ENCODE results near the gene APOBEC3B.
"Not testable (repeated sequence)": the region's sequence is repeated elsewhere in the genome, so short reads cannot be mapped to it uniquely, and the experiment has no call there.

DNA sequence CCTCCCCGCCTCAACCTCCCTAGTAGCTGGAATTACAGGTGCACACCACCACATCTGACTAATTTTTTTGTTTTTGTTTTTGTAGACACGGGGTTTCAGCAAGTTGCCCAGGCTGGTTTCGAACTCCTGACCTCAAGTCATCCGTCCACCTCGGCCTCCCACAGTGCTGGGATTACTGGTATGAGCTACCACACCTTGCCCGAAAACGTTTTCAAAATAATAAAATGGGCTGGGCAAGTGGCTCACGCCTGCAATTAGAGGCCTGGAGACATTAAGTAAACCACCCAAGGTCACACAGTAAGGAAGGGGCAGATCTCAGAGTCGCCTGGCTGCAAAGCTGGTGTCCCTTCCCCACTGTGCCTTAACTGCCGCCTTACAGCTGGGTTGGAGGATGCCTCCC, 1.6 kb upstream of the APOBEC3B start:
- TF ChIP-seq EZH2 (IDR thresholded peaks at IDR 0.05; ENCODE audit: insufficient read depth, poor library complexity, severe bottlenecking); EZH2phosphoT487 (IDR thresholded peaks at IDR 0.05; ENCODE audit: insufficient read depth, low read depth): not testable (repeated sequence)

Measured in GM23248 (cell line).